Cardiac muscle cell (in vitro differentiated cells and primary cell): ENCODE data around the gene PARP8. TPM values are rescaled to one million over a fixed set of nuclear protein-coding genes. Genes with fewer than 3 reads are reported as not detected.
"Not testable (repeated sequence)": the region's sequence is repeated elsewhere in the genome, so short reads cannot be mapped to it uniquely, and the experiment has no call there.

Experiments
- DNase-seq, 2 donors: peaks; one replicate each; pipeline versions ENCODE4 v3.0.0 to v3.0.0-alpha.2; 2010 to 2017; ENCODE audit warnings: low read depth in 1 of 2, low spot score in 1 of 2
- H3K27ac ChIP-seq: fragments of 200-600 bp; sonication (generic); 2 replicates; pipeline ENCODE4 v1.5.1; 2016
- H3K27me3 ChIP-seq: fragments of 200-600 bp; sonication (generic); 2 replicates; pipeline ENCODE4 v1.6.0; 2016; ENCODE audit warnings: control low read depth
- H3K36me3 ChIP-seq: fragments of 200-600 bp; sonication (generic); 2 replicates; pipeline ENCODE4 v1.5.1; 2016; ENCODE audit warnings: control low read depth
- H3K4me1 ChIP-seq: fragments of 200-600 bp; sonication (generic); 2 replicates; pipeline ENCODE4 v1.8.1; 2017; ENCODE audit warnings: low read depth, mild to moderate bottlenecking, mixed run types
- H3K4me3 ChIP-seq: fragments of 200-600 bp; sonication (generic); 2 replicates; pipeline ENCODE4 v1.5.1; 2016; ENCODE audit warnings: mild to moderate bottlenecking
- H3K9me3 ChIP-seq: fragments of 200-600 bp; sonication (generic); 2 replicates; pipeline ENCODE4 v1.5.1; 2017; ENCODE audit warnings: low read depth, mild to moderate bottlenecking, control low read depth
- polyA plus RNA-seq: library from polyadenylated mRNA; unstranded; fragments of >200 nt; fragmentation: Nextera tagmentation; extraction: Ambion mirVana; gene quantifications from 2 replicates; pipeline ENCODE4 v1.2.1, GENCODE V29; 2016
- total RNA-seq: library from RNA; depleted of rRNA; stranded (reverse); fragments of >200 nt; gene quantifications from 2 replicates; pipeline ENCODE4 v1.2.3, GENCODE V29; 2016
- TF ChIP-seq, protein P1 (sequence below): IDR thresholded peaks from 2 replicates; pipeline ENCODE4 v1.5.1; 2012; ENCODE audit warnings: low read depth, mild to moderate bottlenecking, low read length

PARP8 gene
- total and polyA plus RNA-seq, 2 experiments from 2014 or later = 18.2 to 19.8 TPM

DNA sequence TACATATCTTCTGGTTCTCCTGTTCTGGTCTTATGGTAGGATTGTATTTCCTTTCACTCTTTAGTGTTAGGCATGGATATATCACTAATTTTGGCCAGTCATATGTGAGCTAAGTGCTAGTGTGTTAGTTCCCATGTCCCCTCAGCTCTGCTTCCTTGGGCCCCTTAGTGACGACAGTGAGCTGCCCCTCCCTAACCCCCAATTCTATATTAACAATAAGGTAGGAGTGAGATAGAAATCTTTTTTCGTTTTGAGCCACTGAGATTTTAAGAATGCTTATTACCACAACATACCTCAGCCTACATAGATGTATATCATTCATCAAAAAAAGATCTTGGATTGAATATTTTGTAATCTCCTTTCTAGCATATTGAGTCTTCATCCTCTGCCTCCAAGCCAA lies 100.5 kb downstream of the PARP8 start:
- TF ChIP-seq, protein P1, sequence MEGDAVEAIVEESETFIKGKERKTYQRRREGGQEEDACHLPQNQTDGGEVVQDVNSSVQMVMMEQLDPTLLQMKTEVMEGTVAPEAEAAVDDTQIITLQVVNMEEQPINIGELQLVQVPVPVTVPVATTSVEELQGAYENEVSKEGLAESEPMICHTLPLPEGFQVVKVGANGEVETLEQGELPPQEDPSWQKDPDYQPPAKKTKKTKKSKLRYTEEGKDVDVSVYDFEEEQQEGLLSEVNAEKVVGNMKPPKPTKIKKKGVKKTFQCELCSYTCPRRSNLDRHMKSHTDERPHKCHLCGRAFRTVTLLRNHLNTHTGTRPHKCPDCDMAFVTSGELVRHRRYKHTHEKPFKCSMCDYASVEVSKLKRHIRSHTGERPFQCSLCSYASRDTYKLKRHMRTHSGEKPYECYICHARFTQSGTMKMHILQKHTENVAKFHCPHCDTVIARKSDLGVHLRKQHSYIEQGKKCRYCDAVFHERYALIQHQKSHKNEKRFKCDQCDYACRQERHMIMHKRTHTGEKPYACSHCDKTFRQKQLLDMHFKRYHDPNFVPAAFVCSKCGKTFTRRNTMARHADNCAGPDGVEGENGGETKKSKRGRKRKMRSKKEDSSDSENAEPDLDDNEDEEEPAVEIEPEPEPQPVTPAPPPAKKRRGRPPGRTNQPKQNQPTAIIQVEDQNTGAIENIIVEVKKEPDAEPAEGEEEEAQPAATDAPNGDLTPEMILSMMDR = no peak
- H3K27ac ChIP-seq = no peak overlapping the region
- no peaks in the 10 kb centered on the region for H3K4me1 ChIP-seq
- no peaks in the 10 kb centered on the region for H3K9me3 ChIP-seq
- H3K4me3 ChIP-seq = no peak overlapping the region
- no peaks in the 10 kb centered on the region for H3K27me3 ChIP-seq
- no peak for DNase-seq
- H3K36me3 ChIP-seq = peaks cover 6% of the 10 kb centered on the region

DNA sequence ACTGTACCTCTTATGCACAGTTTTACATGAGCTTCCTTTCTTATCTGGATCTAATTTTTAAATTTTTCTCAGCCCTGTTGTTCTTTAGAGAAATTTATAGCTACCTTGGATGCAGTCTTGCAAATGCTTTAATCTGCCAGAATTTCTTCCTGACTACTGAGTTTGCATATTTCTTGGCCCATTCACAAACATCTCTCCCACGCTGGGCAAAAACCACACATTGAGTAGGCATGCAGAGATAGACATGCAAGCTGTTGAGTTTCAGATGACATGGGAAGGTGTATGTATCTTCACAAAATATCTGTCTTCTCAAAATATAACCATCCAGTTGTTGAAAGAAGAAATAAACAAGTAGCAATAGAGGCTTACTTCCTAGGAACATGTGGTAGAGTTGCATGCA lies 101.2 kb downstream of the PARP8 start:
- Histone ChIP-seq H3K4me3 (no peak overlapping the region), H3K36me3 (no peaks in the 10 kb centered on the region), H3K27ac (no peak overlapping the region), H3K4me1 (no peaks in the 10 kb centered on the region), H3K27me3 (no peaks in the 10 kb centered on the region), H3K9me3 (no peaks in the 10 kb centered on the region)
- peak in 1 of 2 donors; percentile 15 for DNase-seq
- TF ChIP-seq, protein P1 = no peak

DNA sequence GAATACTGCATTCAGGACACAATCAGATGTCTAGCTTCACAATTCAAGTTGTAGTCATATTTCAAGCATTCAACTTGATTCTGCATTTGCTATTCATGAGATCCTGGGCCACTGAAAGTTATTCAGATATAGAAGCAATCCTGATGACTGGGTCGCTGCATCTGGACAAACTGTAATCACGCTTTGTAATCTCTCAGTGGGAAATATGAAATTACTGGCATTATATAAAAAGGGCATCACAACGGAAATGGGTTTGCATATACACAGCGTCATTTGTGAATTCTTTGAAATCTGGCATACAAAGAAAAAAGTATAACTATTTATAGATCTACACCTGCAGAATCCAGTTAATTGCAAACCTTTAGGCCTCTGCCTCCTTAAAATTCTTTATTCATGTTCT lies 102.2 kb downstream of the PARP8 start:
- Histone ChIP-seq H3K36me3 (no peaks in the 10 kb centered on the region), H3K4me3 (no peak overlapping the region), H3K4me1 (no peaks in the 10 kb centered on the region), H3K27me3 (no peaks in the 10 kb centered on the region), H3K9me3 (no peaks in the 10 kb centered on the region), H3K27ac (no peak overlapping the region)
- TF ChIP-seq, protein P1 = no peak
- DNase-seq = no peak

DNA sequence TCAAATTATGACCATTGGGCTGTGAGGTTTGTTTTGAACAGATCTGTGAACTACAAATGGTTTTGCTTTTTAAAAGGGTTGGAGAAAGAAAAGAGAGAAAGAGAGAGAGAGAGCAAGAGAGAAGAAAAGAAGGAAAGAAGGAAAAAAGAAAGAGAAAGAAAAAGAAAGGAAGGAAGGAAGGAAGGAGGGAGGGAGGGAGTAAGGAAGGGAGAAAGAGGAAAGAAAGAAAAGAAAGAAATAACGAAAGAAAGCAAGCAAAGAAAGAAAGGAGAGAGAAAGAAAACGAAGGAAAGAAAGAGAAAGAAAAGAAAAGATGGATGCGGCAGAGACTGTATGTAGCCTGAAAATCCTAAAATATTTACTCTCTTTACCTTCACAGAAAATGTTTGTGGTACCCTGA lies 104.0 kb downstream of the PARP8 start:
- Histone ChIP-seq H3K4me3 (no peak overlapping the region), H3K27ac (no peak overlapping the region), H3K27me3 (no peaks in the 10 kb centered on the region), H3K4me1 (no peaks in the 10 kb centered on the region), H3K36me3 (no peaks in the 10 kb centered on the region), H3K9me3 (no peaks in the 10 kb centered on the region)
- no peak for DNase-seq
- TF ChIP-seq, protein P1 = no peak

DNA sequence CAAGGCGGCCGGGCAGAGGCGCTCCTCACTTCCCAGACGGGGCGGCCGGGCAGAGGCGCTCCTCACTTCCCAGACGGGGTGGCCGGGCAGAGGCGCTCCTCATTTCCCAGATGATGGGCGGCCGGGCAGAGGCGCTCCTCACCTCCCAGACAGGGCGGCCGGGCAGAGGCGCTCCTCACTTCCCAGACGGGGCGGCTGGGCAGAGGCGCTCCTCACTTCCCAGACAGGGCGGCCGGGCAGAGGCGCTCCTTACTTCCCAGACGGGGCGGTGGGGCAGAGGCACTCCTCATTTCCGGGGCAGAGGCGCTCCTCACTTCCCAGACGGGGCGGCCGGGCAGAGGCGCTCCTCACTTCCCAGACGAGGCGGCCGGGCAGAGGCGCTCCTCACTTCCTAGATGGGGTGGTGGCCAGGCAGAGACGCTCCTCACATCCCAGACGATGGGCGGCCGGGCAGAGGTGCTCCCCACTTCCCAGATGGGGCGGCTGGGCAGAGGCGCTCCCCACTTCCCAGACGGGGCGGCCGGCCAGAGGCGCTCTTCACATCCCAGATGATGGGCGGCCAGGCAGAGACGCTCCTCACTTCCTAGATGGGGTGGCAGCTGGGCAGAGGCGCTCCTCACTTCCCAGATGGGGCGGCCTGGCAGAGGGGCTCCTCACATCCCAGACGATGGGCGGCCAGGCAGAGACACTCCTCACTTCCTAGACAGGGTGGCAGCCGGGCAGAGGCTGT lies 108.2 kb downstream of the PARP8 start:
- H3K27ac ChIP-seq, H3K27me3 ChIP-seq, DNase-seq, H3K36me3 ChIP-seq, H3K4me1 ChIP-seq, H3K9me3 ChIP-seq, H3K4me3 ChIP-seq: not testable (repeated sequence)

DNA sequence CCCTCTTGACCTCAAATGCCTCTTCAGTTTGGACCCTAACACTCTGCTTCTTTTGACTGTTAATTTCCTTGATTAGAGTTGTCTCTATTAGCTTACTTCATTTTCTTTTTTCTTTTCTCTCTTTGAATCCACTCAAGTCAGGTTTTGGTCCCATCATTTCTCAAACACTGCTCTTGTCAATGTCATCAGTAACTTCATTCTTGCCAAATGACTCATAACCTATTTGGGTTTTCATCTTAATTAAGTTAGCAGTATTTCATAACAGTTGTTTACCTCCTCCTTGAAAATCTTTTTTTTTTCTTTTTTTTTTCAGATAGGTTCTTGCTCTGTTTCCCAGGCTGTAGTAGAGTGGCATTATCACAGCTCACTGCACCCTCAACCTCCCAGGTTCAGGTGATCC lies 119.6 kb downstream of the PARP8 start:
- Histone ChIP-seq H3K36me3 (peaks cover 3% of the 10 kb centered on the region), H3K4me3 (no peak overlapping the region), H3K27ac (no peak overlapping the region), H3K27me3 (no peaks in the 10 kb centered on the region), H3K4me1 (no peaks in the 10 kb centered on the region), H3K9me3 (no peaks in the 10 kb centered on the region)
- TF ChIP-seq, protein P1 = no peak
- peak in 1 of 2 donors; percentile 6 for DNase-seq
